Trophoblast cell (in vitro differentiated cells and primary cell): Measurements from ENCODE around the gene ACACA.

Source experiments
- DNase-seq, 2 donors: peaks; one replicate each; pipeline ENCODE4 v3.0.0-alpha.2; 2016
- H2AFZ ChIP-seq: 2 replicates; pipeline ENCODE4 v1.6.1; 2013; ENCODE audit warnings: low read length, moderate library complexity, mild to moderate bottlenecking; ENCODE audit not compliant: insufficient read depth, poor library complexity
- H2AK5ac ChIP-seq: 2 replicates; pipeline ENCODE4 v1.6.1; 2013; ENCODE audit warnings: mild to moderate bottlenecking, low read length
- H2BK120ac ChIP-seq: 2 replicates; pipeline ENCODE4 v1.6.1; 2013; ENCODE audit warnings: low read length, mild to moderate bottlenecking, moderate library complexity; ENCODE audit not compliant: insufficient read depth, poor library complexity
- H2BK12ac ChIP-seq: 2 replicates; pipeline ENCODE4 v1.6.1; 2013; ENCODE audit warnings: mild to moderate bottlenecking, low read length, moderate library complexity
- H2BK5ac ChIP-seq: 2 replicates; pipeline ENCODE4 v1.6.1; 2013; ENCODE audit warnings: low read length, low read depth, moderate library complexity, mild to moderate bottlenecking; ENCODE audit not compliant: poor library complexity
- H3K14ac ChIP-seq: 2 replicates; pipeline ENCODE4 v1.6.1; 2013; ENCODE audit warnings: mild to moderate bottlenecking, low read length
- H3K18ac ChIP-seq: 2 replicates; pipeline ENCODE4 v1.6.1; 2013; ENCODE audit warnings: mild to moderate bottlenecking, low read length
- H3K23ac ChIP-seq: 2 replicates; pipeline ENCODE4 v1.6.1; 2013; ENCODE audit warnings: low read length
- H3K27ac ChIP-seq: 2 replicates; pipeline ENCODE4 v1.5.1; 2013; ENCODE audit warnings: low read depth, mild to moderate bottlenecking, inconsistent platforms, low read length, moderate library complexity
- H3K27me3 ChIP-seq: 2 replicates; pipeline ENCODE4 v1.6.1; 2013; ENCODE audit warnings: inconsistent platforms, mild to moderate bottlenecking, low read length, moderate library complexity; ENCODE audit not compliant: insufficient read depth
- H3K36me3 ChIP-seq, 2 experiments: 1 replicate in 1 of 2; 2 replicates in 1 of 2; pipeline ENCODE4 v1.6.1; 2013; ENCODE audit warnings: low read length in 2 of 2, mild to moderate bottlenecking in 2 of 2, moderate library complexity in 1 of 2; ENCODE audit not compliant: insufficient read depth in 2 of 2, control insufficient read depth in 1 of 2
- H3K4ac ChIP-seq: 2 replicates; pipeline ENCODE4 v1.6.1; 2013; ENCODE audit warnings: low read depth, mild to moderate bottlenecking, low read length, moderate library complexity
- H3K4me1 ChIP-seq, 2 experiments: 1 replicate in 1 of 2; 2 replicates in 1 of 2; pipeline ENCODE4 v1.6.1; 2013; ENCODE audit warnings: low read length in 2 of 2, mild to moderate bottlenecking in 2 of 2, moderate library complexity in 1 of 2; ENCODE audit not compliant: insufficient read depth in 2 of 2, control insufficient read depth in 1 of 2
- H3K4me2 ChIP-seq: 2 replicates; pipeline ENCODE4 v1.6.1; 2013; ENCODE audit warnings: inconsistent platforms, mild to moderate bottlenecking, low read length, moderate library complexity
- H3K4me3 ChIP-seq: 2 replicates; pipeline ENCODE4 v1.5.1; 2013; ENCODE audit warnings: mild to moderate bottlenecking, low read depth, low read length, inconsistent platforms
- H3K79me1 ChIP-seq: one replicate; pipeline ENCODE4 v1.6.1; 2013; ENCODE audit warnings: low read length
- H3K79me2 ChIP-seq: 2 replicates; pipeline ENCODE4 v1.6.1; 2013; ENCODE audit warnings: low read length, mild to moderate bottlenecking; ENCODE audit not compliant: control insufficient read depth, insufficient read depth, poor library complexity
- H3K9ac ChIP-seq: 2 replicates; pipeline ENCODE4 v1.6.1; 2013; ENCODE audit warnings: mild to moderate bottlenecking, low read length
- H3K9me3 ChIP-seq: 2 replicates; pipeline ENCODE4 v1.6.1; 2013; ENCODE audit warnings: low read depth, mild to moderate bottlenecking, control low read depth, inconsistent platforms, low read length; ENCODE audit not compliant: insufficient read depth
- H4K12ac ChIP-seq: 2 replicates; pipeline ENCODE4 v1.6.1; 2013; ENCODE audit warnings: low read depth, mild to moderate bottlenecking, low read length, moderate library complexity
- H4K8ac ChIP-seq: 2 replicates; pipeline ENCODE4 v1.6.1; 2013; ENCODE audit warnings: low read depth, mild to moderate bottlenecking, low read length, moderate library complexity
- H4K91ac ChIP-seq: one replicate; pipeline ENCODE4 v1.6.1; 2013; ENCODE audit warnings: low read depth, mild to moderate bottlenecking, low read length, moderate library complexity
- WGBS: extraction: QIAGEN DNeasy Blood & Tissue Kit; methylation state at CpG from one replicate; pipeline ENCODE4 v1.1.7; 2013; ENCODE audit warnings: missing lambda C conversion rate; ENCODE audit not compliant: insufficient read length, insufficient coverage; ENCODE audit errors: extremely low coverage; 5-methylcytosine and 5-hydroxymethylcytosine counted together

The ACACA gene

DNA sequence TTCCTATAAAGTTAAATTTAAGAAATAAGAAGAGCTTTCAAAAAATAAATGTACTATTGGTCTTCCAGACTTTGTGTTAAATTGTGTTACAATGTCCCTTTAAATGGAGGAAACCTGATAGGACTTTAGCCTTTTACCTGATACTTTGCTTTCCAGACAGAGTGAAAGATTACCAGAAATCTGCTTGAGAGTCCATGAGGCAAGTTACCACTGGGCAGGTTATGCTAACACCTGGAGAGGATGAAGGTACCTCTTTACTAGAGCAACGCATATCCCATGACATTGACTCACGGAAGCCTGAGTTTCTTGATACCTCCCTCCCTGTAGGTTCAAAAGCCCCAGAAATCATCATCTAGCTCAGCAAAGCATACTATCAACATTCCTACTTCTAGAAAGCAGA is 174.7 kb downstream of the ACACA start:
- Histone ChIP-seq H3K79me1 (no peaks in the 10 kb centered on the region), H2BK5ac (no peak overlapping the region), H4K12ac (no peak overlapping the region), H2BK12ac (no peak overlapping the region), H3K27me3 (no peaks in the 10 kb centered on the region), H3K79me2 (no peaks in the 10 kb centered on the region), H3K18ac (no peak overlapping the region), H3K4ac (no peak overlapping the region), H3K27ac (no peak overlapping the region), H4K91ac (no peak overlapping the region), H3K14ac (no peak overlapping the region), H3K23ac (no peak overlapping the region), H3K4me3 (no peak overlapping the region), H2AK5ac (no peak overlapping the region), H3K4me2 (no peak overlapping the region), H3K36me3 (peaks cover 3 to 16% of the 10 kb centered on the region in 2 experiments), H2BK120ac (no peak overlapping the region), H3K9ac (no peak overlapping the region), H4K8ac (no peak overlapping the region), H3K4me1 (no peaks in the 10 kb centered on the region), H3K9me3 (no peaks in the 10 kb centered on the region), H2AFZ (no peak overlapping the region)
- DNase-seq = no peak
- no CpG with 5 or more reads among the region's 2 CpGs for WGBS

DNA sequence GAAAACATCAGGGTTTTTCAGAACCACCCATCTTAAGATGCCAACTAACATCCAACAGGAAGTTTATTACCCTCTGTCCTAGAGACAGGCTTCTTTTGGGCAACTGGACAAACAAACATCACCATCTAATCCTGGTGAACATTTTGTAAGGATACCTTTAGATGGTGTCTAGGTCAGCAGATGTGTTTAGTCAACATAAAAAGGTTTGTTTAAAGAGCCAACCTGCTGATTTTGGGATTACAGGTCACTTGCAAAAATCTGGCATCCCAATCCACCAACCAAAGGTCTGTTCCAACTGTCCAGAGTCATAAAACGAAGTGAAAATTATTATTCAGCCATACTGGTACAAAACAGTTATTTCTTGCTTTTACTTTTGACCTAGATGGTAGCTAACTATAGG is 176.0 kb downstream of the ACACA start:
- Histone ChIP-seq H3K14ac (no peak overlapping the region), H3K36me3 (peaks cover 3 to 17% of the 10 kb centered on the region in 2 experiments), H3K27me3 (no peaks in the 10 kb centered on the region), H3K18ac (no peak overlapping the region), H3K23ac (no peak overlapping the region), H3K4ac (no peak overlapping the region), H3K4me2 (no peak overlapping the region), H4K8ac (no peak overlapping the region), H3K9ac (no peak overlapping the region), H2BK5ac (no peak overlapping the region), H2BK12ac (no peak overlapping the region), H3K4me3 (no peak overlapping the region), H3K79me1 (no peaks in the 10 kb centered on the region), H2AK5ac (no peak overlapping the region), H3K4me1 (no peaks in the 10 kb centered on the region), H2BK120ac (no peak overlapping the region), H4K12ac (no peak overlapping the region), H2AFZ (no peak overlapping the region), H3K9me3 (no peaks in the 10 kb centered on the region), H3K27ac (no peak overlapping the region), H4K91ac (no peak overlapping the region), H3K79me2 (no peaks in the 10 kb centered on the region)
- DNase-seq = no peak
- WGBS = no CpG with 5 or more reads among the region's 1 CpG

DNA sequence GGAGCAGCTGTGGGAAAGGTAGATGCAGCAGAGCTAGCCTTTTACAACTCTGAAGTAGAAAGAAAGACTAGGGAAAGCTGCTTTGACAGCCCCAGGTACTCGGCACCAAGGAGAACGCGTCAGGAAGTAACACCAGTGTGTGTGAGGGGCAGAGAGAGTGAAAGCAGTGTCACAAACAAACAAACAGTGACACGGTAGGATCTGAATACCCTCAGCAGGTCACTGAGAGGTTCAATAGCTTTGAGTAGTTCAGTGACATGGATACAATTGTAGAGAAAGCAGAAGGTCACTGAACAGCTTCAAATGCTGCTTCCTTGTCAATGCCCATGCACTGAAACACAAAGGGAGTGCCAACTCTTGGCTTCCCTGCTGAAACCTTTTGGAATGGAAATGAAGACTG is 181.2 kb downstream of the ACACA start:
- Histone ChIP-seq H4K8ac (no peak overlapping the region), H2BK5ac (no peak overlapping the region), H2AK5ac (no peak overlapping the region), H3K14ac (no peak overlapping the region), H2AFZ (no peak overlapping the region), H3K9ac (no peak overlapping the region), H2BK120ac (no peak overlapping the region), H3K4ac (no peak overlapping the region), H3K4me1 (no peaks in the 10 kb centered on the region), H3K4me2 (no peak overlapping the region), H4K12ac (no peak overlapping the region), H3K23ac (no peak overlapping the region), H2BK12ac (no peak overlapping the region), H3K4me3 (no peak overlapping the region), H3K79me2 (no peaks in the 10 kb centered on the region), H4K91ac (no peak overlapping the region), H3K27ac (no peak overlapping the region), H3K79me1 (no peaks in the 10 kb centered on the region), H3K9me3 (no peaks in the 10 kb centered on the region), H3K27me3 (no peaks in the 10 kb centered on the region), H3K18ac (no peak overlapping the region), H3K36me3 (peaks cover 3 to 13% of the 10 kb centered on the region in 2 experiments)
- no CpG with 5 or more reads among the region's 4 CpGs for WGBS
- no peak for DNase-seq

DNA sequence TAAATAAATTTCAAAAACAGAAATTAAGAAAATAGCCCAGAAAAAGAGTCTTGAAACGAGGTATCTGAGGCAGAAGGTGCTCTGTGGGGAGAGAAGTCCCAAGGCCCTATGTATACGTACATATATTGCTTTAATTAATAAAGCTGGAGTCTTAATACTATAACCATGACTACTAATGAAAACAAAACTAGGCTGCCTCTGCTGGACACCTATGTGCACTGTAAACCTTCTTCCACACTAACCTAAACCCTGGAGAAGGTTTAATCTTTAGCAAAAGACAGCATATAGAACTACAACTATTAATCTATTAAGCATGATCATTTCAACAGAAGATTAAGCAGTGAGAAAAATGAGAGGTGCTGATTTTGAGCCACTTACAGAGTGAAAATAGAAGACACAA is 184.8 kb downstream of the ACACA start:
- H2BK5ac ChIP-seq = no peak overlapping the region
- H3K4me1 ChIP-seq = no peaks in the 10 kb centered on the region
- no peak overlapping the region for H2BK120ac ChIP-seq
- no peak overlapping the region for H2AK5ac ChIP-seq
- H2BK12ac ChIP-seq = no peak overlapping the region
- no CpG with 5 or more reads among the region's 2 CpGs for WGBS
- DNase-seq = no peak
- no peak overlapping the region for H3K4ac ChIP-seq
- no peak overlapping the region for H3K4me2 ChIP-seq
- no peak overlapping the region for H3K18ac ChIP-seq
- H2AFZ ChIP-seq = no peak overlapping the region
- no peaks in the 10 kb centered on the region for H3K79me1 ChIP-seq
- H3K4me3 ChIP-seq = no peak overlapping the region
- peaks cover 3 to 12% of the 10 kb centered on the region in 2 experiments for H3K36me3 ChIP-seq
- no peak overlapping the region for H3K14ac ChIP-seq
- H3K27ac ChIP-seq = no peak overlapping the region
- H3K79me2 ChIP-seq = no peaks in the 10 kb centered on the region
- no peak overlapping the region for H3K23ac ChIP-seq
- no peak overlapping the region for H4K91ac ChIP-seq
- H3K9ac ChIP-seq = no peak overlapping the region
- no peak overlapping the region for H4K12ac ChIP-seq
- no peaks in the 10 kb centered on the region for H3K27me3 ChIP-seq
- H3K9me3 ChIP-seq = no peaks in the 10 kb centered on the region
- H4K8ac ChIP-seq = no peak overlapping the region
